WTC11 (cell line): ENCODE measurements around the gene ROS1.
"Not testable (repeated sequence)": the region's sequence is repeated elsewhere in the genome, so short reads cannot be mapped to it uniquely, and the experiment has no call there.

ENCODE experiments used
- CTCF ChIP-seq: fragments of 200-600 bp; IDR thresholded peaks from 2 replicates; pipeline ENCODE4 v1.8.0; 2022; ENCODE audit warnings: antibody characterized with exemption
- ZNF121 ChIP-seq: sonication (generic); formaldehyde crosslinking; IDR thresholded peaks from 2 replicates; pipeline ENCODE4 v1.8.0; 2023; ENCODE audit warnings: missing genetic modification reagents

GRCh38 chr6:117244571-117244970 lies 181.2 kb downstream of the ROS1 start:
- not testable (repeated sequence) for TF ChIP-seq CTCF; ZNF121 (CRISPR knock-in tag)
